Embryonic facial prominence (tissue), 1 donor: Measurements from ENCODE around the gene ME1.

Source experiments
- DNase-seq: peaks from one replicate; pipeline ENCODE4 v3.0.0-alpha.2; 2016; ENCODE audit errors: extremely low spot score

The ME1 gene

DNA sequence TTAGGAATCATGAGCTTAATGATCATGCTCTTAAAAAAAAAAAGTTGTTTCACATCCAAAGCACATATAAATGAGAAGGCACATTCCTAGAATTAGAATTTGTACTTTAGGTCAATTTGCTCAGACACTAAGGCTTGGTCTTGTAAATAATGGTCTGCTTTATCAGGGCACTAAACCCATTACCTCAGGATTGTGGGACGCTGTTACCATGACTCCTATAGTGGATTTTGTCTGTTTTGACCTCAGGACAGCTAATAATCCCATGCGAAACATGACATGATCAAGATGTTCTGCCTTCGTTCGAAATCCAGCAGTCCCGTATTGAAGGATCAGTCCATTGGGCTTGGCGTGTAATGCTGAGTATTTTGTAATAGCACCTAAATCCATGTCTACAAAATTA is 240.2 kb downstream of the ME1 start:
- no peak for DNase-seq

DNA sequence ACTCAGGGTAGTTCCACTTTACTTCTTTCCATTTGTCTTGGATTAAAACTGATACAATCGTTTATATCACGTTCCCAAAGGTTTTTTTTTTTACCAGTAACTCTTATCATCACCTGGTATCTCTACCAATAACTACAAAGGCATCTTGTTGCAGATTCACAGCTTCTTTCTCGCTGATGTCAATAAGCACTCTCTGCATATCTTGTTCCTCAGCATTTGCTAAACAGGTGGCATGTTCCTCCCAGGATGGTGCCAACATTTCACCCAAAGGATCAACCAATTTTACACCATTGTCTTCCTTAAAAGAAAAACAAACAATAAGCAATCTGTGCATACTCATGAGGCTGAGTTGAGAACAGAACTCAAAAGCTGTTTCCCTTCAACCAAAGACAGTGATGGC is 242.3 kb downstream of the ME1 start:
- no peak for DNase-seq

DNA sequence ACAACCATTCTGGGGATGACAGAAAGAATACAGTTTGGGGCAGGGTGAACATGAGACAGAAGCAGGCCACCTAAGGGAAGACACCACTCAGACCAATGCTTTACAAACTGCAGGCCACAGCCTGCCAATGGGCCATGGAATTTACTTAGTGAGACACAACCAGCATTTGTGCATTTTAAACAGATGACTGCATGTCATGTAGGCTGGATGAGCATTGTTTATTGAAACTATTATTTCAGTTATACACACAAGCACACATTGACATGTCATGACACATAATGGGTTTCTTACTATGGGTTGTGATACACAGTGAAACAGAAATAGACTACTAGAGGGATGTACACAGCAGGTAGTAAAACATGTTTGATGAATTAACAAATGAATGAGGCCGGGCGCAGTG is 245.8 kb downstream of the ME1 start:
- no peak for DNase-seq

DNA sequence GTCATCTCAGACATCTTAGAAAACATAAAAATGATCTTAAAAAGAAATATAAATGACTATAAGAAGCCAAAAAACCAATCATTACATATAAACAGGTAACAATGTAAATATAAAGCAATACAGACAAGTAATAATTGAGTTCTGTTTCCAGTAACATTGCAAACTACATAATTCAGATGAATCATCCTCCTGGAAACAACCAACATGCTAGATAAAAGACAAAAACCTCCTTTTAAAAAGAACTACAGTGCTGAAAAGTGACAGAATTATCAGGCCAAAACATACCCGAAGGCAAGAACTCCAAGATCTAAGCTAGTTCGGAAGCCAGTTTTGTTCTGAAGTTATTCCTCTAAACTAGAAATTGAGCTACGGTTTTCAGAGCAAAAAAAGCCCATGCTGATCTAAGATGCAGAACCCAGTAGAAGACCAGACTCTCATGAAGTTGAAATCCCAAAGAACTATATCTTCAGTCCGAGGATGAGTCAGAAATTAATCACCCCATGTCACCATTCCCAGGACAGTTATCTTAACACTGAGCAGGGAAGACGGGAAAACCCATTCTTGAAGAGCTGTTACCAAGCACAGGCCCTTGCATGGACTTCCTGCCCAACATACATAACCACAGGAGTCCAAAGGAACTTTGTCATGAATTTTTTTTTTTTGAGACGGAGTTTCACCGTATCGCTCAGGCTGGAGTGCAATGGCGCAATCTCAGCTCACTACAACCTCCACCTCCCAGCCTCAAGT is 247.6 kb downstream of the ME1 start:
- DNase-seq, result no peak

DNA sequence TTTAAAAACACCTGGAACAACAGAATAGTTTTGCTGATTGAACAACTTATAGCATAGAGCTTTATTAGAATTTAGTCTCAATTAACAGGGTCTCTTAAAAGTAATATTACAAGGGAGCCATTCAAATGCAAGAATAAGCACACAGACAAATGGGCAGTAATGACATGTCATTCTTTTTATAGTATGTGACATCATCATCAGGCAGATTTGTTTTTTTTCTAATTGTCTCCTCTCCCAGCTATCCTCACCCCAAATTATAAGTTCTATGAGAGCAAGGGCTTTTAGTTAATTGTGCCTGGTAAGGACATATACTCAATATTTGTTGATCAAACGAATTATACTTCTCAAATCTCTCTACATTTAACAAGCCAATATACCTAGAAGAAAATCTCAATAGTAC is 248.7 kb downstream of the ME1 start:
- no peak for DNase-seq

DNA sequence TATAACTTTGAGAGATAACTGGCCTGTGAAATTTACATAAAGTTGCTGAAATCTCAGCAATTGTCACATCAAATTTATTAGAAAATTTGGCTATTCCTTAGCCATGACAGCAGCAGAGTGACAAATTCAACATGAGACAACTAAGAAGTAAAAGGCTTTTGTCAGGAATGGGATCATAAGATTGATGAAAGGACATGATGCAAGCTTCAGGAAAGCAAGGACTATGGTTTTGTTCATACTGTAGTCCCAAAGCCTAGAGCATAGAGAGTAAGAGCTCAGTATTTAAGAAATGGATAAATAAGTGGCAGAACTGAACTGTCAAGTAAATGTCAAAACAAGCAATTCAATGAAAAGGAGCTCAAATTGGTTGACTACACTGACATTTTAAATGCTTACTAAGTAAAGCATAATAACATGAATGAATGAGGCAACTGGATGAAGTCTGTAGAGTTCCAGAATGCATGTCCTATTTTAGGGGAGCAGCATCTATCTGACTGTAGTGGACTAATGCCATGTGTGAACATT is 250.4 kb downstream of the ME1 start:
- DNase-seq, result no peak

DNA sequence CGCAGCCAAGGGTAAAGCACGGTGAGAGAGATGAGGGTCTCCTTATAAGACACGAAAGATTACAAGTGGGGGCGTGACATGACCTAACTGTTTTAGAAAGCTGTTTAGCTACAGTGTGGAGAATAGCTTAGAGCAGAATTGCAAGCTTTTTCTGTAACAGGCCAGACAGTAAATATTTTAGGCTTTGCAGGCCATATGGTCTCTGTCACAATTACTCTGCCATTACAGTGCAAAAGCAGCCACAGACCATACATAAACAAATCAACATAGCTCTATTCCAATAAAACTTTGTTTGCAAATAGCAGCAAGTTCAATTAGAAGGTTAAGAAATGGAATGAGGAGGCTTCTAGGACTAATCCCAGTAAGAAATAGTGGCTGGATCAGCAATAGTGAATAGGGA is 254.6 kb downstream of the ME1 start:
- DNase-seq, result no peak

DNA sequence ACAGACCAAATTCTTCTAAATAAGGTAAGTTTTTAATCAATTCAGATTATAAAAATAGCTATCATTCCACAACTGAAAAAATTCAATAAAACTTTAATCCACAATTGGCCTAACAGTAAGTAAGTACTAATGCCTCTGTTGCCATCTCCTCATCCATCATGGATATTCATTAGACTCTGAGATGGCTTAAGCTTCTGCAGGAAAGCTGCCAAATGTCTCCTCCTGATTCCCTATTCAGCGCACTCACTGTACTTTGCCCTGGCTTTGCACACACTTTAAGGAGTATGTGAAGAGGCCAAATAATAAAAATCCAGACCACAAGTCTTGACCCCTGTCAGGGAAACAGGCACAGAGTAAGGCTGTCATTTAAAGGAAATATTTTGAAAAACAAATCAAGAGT is 261.3 kb downstream of the ME1 start:
- DNase-seq, result no peak

DNA sequence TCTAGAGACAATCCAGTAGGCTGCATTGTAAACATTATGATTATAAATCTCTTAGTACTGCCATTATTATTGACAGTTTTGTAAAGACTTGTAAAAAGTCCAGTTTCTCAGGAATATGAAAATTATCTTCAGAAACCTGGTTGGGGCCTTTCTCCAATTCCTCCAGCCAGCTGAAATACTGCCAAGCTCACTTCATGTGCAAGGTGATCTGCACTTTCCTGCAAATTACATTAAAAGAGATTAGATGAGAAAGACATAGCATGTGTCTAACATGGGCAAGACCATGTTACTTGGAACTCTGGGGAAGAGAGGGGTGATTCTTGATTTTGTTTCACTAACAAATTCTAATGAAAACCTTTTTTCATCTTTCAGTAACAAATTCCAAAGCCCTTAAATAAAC is 261.7 kb downstream of the ME1 start:
- no peak for DNase-seq

DNA sequence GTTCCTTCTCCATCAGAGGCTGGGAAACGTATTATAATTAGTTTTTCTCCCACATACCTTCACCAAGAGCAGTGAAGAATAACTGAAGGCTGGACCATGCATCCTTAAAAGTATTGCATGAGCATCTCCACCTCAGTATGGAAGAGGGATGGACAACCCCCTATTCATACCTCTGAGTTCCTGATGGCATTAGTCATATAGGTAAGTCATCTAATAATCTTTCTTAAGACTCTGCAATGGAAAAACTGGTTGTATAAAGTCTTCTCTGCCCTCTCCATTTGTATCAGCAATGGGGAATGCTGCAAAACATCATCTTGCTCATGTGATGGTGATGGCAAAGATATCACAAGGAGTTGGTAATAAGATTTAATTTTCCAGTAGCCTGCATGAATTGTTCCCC is 262.3 kb downstream of the ME1 start:
- no peak for DNase-seq

DNA sequence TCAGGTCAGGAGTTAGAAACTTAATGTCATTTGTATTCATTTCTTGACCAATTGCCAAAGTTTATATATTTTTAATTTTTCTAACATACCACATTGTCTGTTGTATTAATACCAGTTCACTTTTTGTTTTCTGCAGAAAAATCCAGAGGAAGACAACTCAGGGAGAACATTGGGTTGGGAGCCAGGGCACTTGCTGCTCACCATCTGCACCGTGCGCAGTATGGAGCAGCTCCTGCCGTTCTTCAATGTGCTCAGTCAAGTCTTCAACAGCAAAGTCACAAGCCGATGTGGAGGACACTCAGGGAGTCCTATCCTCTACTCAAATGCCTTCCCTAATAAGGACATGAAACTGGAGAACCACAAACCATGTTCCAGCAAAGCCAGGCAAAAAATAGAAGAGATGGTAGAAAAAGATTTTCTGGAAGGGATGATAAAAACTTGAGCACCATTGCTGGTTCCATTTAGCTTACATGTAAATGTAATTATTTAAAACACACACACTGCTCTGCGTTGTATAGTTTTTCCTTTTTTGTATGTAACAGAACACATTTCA is 263.0 kb downstream of the ME1 start:
- no peak for DNase-seq
